GM19463 (cell line): ENCODE measurements around the gene GDF2.

ENCODE experiments used
- ATAC-seq: cut with Tn5 transposase; IDR thresholded peaks from one replicate; pipeline ENCODE4 v1.9.1; 2021; ENCODE audit warnings: mild to moderate bottlenecking, moderate library complexity; ENCODE audit not compliant: unreplicated experiment

GDF2 gene

GRCh38 chr10:47350671-47351640 is 28.7 kb downstream of the GDF2 start:
- ATAC-seq: no peak

GRCh38 chr10:47351899-47352815 is 29.9 kb downstream of the GDF2 start:
- no peak for ATAC-seq

- no peak for ATAC-seq
These were observed 31.1 kb downstream of the GDF2 start for GRCh38 chr10:47353351-47353750.

- no peak for ATAC-seq
These were observed 31.9 kb downstream of the GDF2 start for GRCh38 chr10:47354165-47354564.

- ATAC-seq: no peak
These were observed 32.6 kb downstream of the GDF2 start for GRCh38 chr10:47354900-47355299.

- no peak for ATAC-seq
These were observed 34.5 kb downstream of the GDF2 start for GRCh38 chr10:47356708-47357107.

GRCh38 chr10:47357131-47357582 is 34.9 kb downstream of the GDF2 start:
- no peak for ATAC-seq

GRCh38 chr10:47357911-47358310 is 35.7 kb downstream of the GDF2 start:
- no peak for ATAC-seq

GRCh38 chr10:47358457-47358856 is 36.2 kb downstream of the GDF2 start:
- no peak for ATAC-seq

GRCh38 chr10:47359101-47359500 is 36.8 kb downstream of the GDF2 start:
- no peak for ATAC-seq

GRCh38 chr10:47359626-47360418 is 37.6 kb downstream of the GDF2 start:
- ATAC-seq: no peak

- ATAC-seq: no peak
These were observed 38.3 kb downstream of the GDF2 start for GRCh38 chr10:47360419-47361040.

GRCh38 chr10:47361293-47361692 is 39.0 kb downstream of the GDF2 start:
- no peak for ATAC-seq

- no peak for ATAC-seq
These were observed 39.9 kb downstream of the GDF2 start for GRCh38 chr10:47362199-47362598.

GRCh38 chr10:47363781-47364180 is 41.5 kb downstream of the GDF2 start:
- ATAC-seq: no peak

GRCh38 chr10:47364366-47364765 is 42.1 kb downstream of the GDF2 start:
- no peak for ATAC-seq

GRCh38 chr10:47364911-47365310 is 42.7 kb downstream of the GDF2 start:
- ATAC-seq: no peak

- no peak for ATAC-seq
These were observed 43.4 kb downstream of the GDF2 start for GRCh38 chr10:47365431-47366180.

- ATAC-seq: no peak
These were observed 44.0 kb downstream of the GDF2 start for GRCh38 chr10:47366181-47366631.
